Lung (tissue), 12 donors: ENCODE measurements around the gene ARHGEF40. TPM values are rescaled to one million over a fixed set of nuclear protein-coding genes. Genes with fewer than 3 reads are reported as not detected.

Experiments used
- ATAC-seq: fragments of 200-7000 bp; cut with Tn5 transposase; one replicate; pipeline ENCODE4 v1.9.1; 2020; ENCODE audit warnings: moderate number of reproducible peaks; ENCODE audit not compliant: insufficient read depth, low FRiP score
- DNase-seq, 3 donors: peaks; one replicate each; pipeline ENCODE4 v3.0.0-alpha.2; 2013 to 2017
- H3K27ac ChIP-seq, 2 donors: one replicate each; pipeline ENCODE4 v1.5.1; 2013; ENCODE audit warnings: mild to moderate bottlenecking in 2 of 2, moderate library complexity in 2 of 2, control low read depth in 1 of 2, inconsistent platforms in 1 of 2, low read depth in 1 of 2, low read length in 1 of 2
- H3K27me3 ChIP-seq, 3 donors: one replicate each; pipeline ENCODE4 v1.5.1; 2013; ENCODE audit warnings: low read length in 2 of 3; ENCODE audit not compliant: control insufficient read depth in 3 of 3, insufficient read depth in 3 of 3
- H3K36me3 ChIP-seq, 4 donors: one replicate each; pipeline ENCODE4 v1.5.1; 2013; ENCODE audit warnings: low read length in 4 of 4, mild to moderate bottlenecking in 1 of 4, moderate library complexity in 1 of 4; ENCODE audit not compliant: control insufficient read depth in 4 of 4, insufficient read depth in 4 of 4
- H3K4me1 ChIP-seq, 5 donors: one replicate each; pipeline ENCODE4 v1.5.1; 2013; ENCODE audit warnings: low read length in 5 of 5, mild to moderate bottlenecking in 2 of 5, moderate library complexity in 1 of 5; ENCODE audit not compliant: control insufficient read depth in 5 of 5, insufficient read depth in 5 of 5
- H3K4me3 ChIP-seq: one replicate; pipeline ENCODE4 v1.5.1; 2013; ENCODE audit warnings: mild to moderate bottlenecking, control low read depth, moderate library complexity
- H3K9ac ChIP-seq, 2 donors: one replicate each; pipeline ENCODE4 v1.5.1; 2013; ENCODE audit warnings: low read length in 2 of 2, control low read depth in 1 of 2; ENCODE audit not compliant: insufficient read depth in 1 of 2
- H3K9me3 ChIP-seq, 4 donors: one replicate each; pipeline ENCODE4 v1.5.1; 2013; ENCODE audit warnings: low read length in 3 of 4, mild to moderate bottlenecking in 1 of 4, moderate library complexity in 1 of 4; ENCODE audit not compliant: control insufficient read depth in 4 of 4, insufficient read depth in 3 of 4
- WGBS, 2 donors: extraction: QIAGEN DNeasy Blood & Tissue Kit; methylation state at CpG; one replicate each; pipeline ENCODE4 v1.1.7; 2013; 5-methylcytosine and 5-hydroxymethylcytosine counted together
- polyA plus RNA-seq, 2 donors: library from polyadenylated mRNA; stranded (reverse); fragments of 200-250 nt; gene quantifications; one replicate each; pipeline ENCODE4 v1.2.1, GENCODE V29; 2013
- total RNA-seq, 2 donors: library from RNA; depleted of rRNA in 1 of 2; stranded (reverse); fragments of >200 nt in 1 of 2; gene quantifications; one replicate each; pipeline ENCODE4 v1.2.1, GENCODE V29; 2014 to 2021
- TF ChIP-seq, protein P1 (sequence below): IDR thresholded peaks from 2 replicates; pipeline ENCODE4 v1.5.1; 2012; ENCODE audit warnings: mild to moderate bottlenecking; ENCODE audit errors: control extremely low read depth, extremely low read depth
- donor health status: control.
- donor health status: control.
- donor health status: Bipolar disorder and iron deficiency.
- donor health status: healthy.
- donor health status: DM: yes; HTN: yes; CAD: no.

The ARHGEF40 gene
- total and polyA plus RNA-seq, 4 donors, result 13.1 to 48.6 (median 27.3) TPM

DNA sequence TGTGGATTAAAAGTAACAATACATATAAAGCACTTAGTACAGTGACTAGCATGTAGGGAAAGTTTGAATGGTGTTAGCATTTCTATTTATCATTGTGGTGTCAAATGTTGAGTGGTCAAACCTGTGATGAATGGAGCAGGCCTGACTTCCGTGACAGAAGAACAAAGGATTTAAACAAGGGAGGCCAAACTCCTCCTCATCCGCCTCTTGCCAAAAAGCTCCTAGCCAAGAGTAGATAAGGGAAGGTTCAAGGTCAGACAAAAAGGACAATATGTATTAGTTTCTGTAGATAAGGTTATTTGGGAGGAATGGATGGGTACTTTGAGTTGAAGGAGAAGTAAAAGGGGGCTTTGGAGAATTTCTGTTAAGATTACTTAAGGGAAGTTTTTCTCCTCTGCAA is 21.5 kb upstream of the ARHGEF40 start:
- no peaks in the 10 kb centered on the region for H3K27me3 ChIP-seq
- no peak overlapping the region for H3K27ac ChIP-seq
- H3K9ac ChIP-seq, result no peak overlapping the region
- peaks cover 0 to 2% (median 0%) of the 10 kb centered on the region in 4 donors for H3K9me3 ChIP-seq
- H3K4me1 ChIP-seq, result peaks cover 0 to 6% (median 6%) of the 10 kb centered on the region in 5 donors
- TF ChIP-seq, protein P1, sequence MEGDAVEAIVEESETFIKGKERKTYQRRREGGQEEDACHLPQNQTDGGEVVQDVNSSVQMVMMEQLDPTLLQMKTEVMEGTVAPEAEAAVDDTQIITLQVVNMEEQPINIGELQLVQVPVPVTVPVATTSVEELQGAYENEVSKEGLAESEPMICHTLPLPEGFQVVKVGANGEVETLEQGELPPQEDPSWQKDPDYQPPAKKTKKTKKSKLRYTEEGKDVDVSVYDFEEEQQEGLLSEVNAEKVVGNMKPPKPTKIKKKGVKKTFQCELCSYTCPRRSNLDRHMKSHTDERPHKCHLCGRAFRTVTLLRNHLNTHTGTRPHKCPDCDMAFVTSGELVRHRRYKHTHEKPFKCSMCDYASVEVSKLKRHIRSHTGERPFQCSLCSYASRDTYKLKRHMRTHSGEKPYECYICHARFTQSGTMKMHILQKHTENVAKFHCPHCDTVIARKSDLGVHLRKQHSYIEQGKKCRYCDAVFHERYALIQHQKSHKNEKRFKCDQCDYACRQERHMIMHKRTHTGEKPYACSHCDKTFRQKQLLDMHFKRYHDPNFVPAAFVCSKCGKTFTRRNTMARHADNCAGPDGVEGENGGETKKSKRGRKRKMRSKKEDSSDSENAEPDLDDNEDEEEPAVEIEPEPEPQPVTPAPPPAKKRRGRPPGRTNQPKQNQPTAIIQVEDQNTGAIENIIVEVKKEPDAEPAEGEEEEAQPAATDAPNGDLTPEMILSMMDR, result no peak
- no peak overlapping the region for H3K4me3 ChIP-seq
- H3K36me3 ChIP-seq, result no peaks in the 10 kb centered on the region
- WGBS, 2 donors, result 81 to 83% methylated on average over 2 of the region's 2 CpGs
- no peak for ATAC-seq
- DNase-seq, result no peak

DNA sequence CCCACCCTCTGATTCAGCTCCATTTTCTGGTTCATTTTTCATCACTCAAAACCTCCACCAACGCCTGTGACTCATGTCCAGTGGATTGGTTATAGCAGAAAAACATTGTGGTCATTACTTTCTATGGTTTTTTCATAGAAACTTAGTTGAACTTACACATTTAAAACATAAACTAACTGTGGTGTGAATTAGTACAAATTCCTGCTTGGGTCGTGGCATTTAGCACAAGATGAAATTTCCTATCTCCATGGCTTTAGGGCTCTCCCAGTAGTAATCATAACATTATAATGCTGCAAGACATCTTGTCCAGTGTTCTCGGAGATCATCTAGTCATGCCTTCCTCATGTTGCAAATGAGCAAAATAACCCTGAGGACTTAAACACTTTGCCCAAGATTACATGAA is 20.8 kb upstream of the ARHGEF40 start:
- H3K9me3 ChIP-seq, result peaks cover 0 to 2% (median 0%) of the 10 kb centered on the region in 4 donors
- no peak for DNase-seq
- TF ChIP-seq, protein P1, result no peak
- H3K4me3 ChIP-seq, result no peak overlapping the region
- no peak overlapping the region for H3K9ac ChIP-seq
- no peaks in the 10 kb centered on the region for H3K27me3 ChIP-seq
- ATAC-seq, result no peak
- no peaks in the 10 kb centered on the region for H3K36me3 ChIP-seq
- WGBS, 2 donors, result 80 to 84% methylated on average over 3 of the region's 3 CpGs
- H3K4me1 ChIP-seq, result peaks cover 0 to 6% (median under 1%) of the 10 kb centered on the region in 5 donors
- no peak overlapping the region for H3K27ac ChIP-seq

DNA sequence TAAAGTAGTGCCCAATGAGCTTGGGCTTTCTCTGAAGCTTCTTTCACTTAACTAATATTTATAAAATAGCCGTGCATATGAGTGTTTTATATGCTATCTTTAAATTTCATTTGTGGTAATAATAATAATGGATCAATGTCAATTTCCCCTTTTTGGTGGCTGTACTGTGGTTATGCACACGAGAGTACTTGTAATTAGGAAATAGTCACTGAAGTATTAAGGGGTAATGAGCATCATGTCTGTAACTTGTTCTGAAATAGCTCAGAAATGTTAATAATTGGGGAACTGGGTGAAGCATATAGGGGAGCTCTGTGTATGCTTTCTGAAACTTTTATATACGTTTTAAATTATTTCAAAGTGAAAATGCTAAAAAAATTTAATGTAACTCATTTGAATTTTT is 19.5 kb upstream of the ARHGEF40 start:
- H3K4me1 ChIP-seq, result peaks cover 0 to 6% (median 0%) of the 10 kb centered on the region in 5 donors
- no peaks in the 10 kb centered on the region for H3K9me3 ChIP-seq
- TF ChIP-seq, protein P1, result no peak
- no peaks in the 10 kb centered on the region for H3K36me3 ChIP-seq
- H3K9ac ChIP-seq, result no peak overlapping the region
- 51 to 64% methylated on average over 3 of the region's 3 CpGs for WGBS, 2 donors
- DNase-seq (no peak), ATAC-seq (no peak)
- no peak overlapping the region for H3K27ac ChIP-seq
- no peak overlapping the region for H3K4me3 ChIP-seq
- no peaks in the 10 kb centered on the region for H3K27me3 ChIP-seq
